ENCODE results near the gene IGFBPL1.

The IGFBPL1 gene

DNA sequence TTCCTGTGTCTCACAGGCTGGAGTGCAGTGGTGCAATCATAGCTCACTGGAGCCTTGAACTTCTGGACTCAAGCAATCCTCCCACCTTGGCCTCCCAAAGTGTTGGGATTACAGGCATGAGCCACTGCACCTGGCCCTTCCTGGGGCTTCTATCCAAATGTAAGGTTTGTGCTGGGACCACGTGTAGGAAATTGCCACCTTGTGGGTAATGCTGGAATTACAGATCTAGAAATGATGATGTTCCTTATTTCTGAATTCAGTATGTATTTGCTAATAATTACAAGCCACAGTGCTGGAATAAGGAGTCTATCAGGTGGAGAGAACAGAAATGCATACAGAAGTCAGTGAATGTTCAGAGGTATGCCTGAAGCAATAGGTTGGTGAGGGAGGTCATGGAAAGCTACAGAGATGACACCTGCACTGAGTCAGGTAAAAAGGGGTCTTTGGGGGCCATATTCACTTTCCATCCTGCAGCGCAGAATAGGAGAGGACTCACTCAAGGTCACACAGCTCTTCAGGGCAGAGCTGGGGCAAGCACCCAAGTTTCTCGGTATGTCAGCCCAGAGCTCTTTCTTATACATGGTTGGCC lies 8.8 kb upstream of the IGFBPL1 start:
- DNase-seq (ENCODE audit: low read depth in 2 of 2): no peak

DNA sequence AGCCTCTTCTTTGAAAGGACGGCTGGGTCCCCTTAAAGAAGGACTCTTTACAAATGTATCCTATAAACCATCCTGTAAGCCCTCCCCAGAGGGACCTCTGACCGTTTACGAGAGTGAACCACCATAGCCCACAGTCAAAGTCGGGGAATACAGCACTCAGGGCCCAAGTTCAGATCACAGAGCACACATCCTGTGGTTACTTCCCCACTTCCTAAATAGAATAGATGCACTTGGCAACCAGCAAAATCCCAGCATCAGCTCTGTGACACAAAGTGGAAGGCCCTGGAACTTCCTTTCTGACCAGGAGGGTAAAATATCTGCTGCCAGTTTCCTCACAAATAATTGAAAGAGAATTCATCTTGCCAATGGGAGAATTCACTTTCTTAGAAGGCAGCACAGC lies 6.9 kb upstream of the IGFBPL1 start:
- no peak for DNase-seq (ENCODE audit: low read depth in 2 of 2)

DNA sequence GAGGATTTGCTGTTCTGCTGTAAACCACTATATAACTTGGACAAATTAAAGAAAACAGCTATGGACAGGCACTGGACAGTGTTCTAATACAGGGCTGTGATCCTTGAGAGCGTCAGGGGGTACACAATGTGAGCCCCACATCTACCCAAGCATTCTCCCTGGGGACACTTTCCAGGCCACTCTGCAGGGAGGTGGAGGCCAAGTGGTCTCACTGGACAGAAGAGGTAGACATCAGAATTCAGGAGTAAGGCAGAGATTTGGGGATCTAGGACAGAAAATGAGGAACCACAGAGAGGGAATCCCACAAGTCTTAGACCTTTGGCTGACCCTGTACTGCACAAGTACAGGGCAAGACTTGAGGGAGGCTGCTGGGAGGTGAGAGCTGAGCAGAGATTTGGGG lies 3.8 kb upstream of the IGFBPL1 start:
- no peak for DNase-seq (ENCODE audit: low read depth in 2 of 2)

DNA sequence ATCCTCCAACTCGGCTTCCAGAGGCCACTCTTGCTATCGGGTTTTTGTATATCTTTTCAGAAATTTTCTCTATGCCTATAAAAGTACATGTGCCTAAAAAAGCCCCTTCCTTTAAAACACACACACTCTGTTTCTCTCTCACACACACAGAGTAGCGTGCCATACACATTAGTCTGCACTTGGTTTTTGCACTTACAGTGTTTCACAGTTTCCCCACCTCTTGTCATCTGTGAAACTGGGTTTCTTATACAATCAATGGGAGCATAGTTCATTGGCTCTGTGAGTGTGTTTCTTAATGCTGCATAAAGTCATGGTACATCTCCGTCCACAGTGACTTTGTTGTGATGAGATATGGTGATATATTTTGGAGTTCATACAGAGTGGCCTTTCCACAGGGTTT lies 664 bp upstream of the IGFBPL1 start:
- DNase-seq (ENCODE audit: low read depth in 2 of 2): no peak

DNA sequence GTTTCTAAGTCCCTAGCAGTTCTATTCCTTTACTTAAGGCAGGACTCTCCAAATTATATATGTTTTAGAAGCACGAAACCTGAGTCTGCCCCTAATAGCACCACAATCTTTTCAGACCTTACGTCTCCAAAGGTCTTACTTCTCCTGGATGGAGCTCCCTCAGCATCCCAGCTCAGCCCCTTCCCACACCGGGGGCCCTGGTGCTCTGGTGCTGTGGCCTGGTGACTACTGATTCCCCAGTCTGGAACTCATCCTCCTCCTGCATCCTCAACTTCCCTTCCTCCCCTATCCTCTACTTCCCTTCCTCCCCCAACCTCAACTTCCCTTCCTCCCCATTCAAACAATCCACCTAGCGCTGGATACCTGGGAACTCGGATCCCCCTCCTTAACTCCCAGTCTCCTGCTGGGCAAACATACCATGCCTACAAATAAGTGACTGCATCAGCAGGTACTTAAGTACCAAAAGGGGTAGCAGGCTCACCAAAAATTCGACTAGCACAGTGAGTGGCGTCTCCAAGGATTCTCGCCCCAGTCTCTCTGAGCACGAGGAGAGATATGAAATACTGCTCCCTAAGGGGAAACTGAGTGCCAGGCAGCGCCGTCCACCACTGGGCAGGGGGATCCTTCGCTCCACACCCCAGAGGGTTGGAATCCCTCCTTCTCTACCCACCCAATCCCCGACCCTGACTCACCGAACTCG lies 831 bp downstream of the IGFBPL1 start:
- DNase-seq (ENCODE audit: low read depth in 2 of 2): no peak

DNA sequence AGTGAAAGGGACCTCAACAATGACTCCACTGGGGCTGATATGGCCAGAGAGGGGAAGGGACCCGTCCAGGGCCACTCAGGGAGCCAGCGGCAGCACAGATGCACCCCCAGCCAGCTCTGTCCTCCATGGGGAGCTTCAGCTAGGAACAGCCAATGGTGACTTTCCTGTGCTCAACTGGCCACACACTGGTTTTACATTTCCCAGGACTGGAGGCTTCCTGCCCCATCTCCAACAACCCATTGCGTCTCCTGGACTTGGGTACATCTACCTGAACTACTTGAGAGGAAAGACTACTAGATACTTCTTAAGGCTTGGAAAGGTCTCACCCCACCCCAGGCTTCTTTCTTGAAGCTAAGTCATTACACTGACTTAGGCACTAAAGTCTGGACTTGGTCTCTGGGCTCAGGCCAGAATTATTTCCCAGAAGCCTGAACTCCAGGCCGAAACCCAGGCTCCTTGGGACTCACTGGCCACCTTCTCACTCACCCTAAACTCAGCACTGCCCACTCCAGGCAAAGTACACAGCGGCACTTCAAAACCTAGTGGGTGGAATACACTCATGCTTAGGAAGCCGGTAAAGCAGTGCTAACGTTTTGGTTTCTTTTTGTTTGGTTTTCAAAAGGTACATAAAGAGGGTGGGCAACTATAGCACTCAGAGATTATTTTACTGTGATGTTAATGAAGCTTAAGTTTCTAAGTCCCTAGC lies 1.5 kb downstream of the IGFBPL1 start:
- DNase-seq (ENCODE audit: low read depth in 2 of 2): no peak

DNA sequence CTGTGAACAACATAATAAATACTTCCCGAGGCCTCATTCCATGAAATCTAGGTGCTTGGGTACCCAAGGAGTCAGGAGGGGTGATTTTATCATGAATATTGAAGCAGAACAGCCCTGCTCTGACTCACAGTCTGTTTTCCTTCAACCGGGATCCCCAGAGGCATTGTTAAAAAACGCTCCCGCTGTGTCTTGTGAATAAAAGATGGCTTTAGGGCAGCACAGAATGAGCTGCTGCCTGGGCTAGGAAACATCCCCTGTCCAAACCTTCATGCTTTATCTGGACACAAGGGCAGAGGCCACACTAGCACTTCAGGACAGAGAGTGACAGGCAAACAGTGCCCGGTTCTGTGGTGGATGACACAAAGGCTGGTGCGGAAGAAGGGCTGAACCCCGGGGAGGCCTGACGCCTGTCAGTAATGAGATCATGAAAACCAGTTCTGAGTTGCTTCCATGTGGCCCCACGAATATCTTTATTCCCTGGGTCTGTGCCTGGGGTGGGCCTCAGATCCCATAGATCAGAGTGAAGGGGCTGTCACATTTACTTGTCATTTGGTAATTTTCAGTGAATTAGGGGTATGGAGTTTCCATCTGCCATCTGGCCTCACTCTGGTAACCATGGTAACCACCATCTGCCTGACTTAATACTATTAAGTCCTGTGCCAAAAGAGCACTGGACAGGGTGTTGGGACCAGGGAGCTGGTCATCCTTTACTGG lies 2.6 kb downstream of the IGFBPL1 start:
- DNase-seq (ENCODE audit: low read depth in 2 of 2): no peak

DNA sequence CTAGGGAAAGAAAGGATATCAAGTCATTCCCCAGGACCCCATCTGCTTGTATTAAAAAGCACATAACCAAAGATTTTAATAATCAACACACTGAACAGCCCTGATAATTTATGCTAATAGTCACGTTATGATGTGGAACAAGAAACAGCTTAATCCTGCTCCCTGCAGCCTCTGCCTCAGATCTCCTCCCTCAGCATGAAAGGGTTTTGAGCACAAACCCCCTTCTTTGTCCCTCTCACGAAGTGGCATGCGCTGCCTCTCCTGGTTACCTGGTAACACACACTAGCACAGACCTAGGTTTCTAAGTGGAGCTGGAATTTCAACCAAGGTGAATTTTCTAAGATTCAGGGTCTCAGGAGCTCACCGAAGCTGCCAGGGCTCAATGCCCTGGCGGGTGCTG lies 5.1 kb downstream of the IGFBPL1 start:
- DNase-seq (ENCODE audit: low read depth in 2 of 2): no peak

DNA sequence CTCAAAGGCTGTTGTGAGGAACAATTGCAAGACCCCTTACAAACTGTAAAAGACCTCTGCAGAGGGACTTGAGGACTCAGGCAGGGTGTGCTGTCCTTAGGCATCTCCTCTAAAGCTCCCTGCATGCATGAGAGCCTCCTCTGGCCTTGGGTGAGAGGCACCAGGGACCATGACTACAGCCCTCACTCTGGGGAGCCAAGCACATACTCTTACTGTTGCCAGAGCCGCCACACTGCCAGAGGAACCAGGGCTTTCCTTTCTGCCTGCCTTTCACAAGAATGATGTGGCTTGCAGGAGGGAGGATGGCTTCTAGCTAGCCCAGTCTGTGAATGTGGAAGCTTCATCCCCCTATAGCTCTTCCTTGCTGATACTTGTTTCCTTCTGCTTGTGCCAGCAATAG lies 5.9 kb downstream of the IGFBPL1 start:
- no peak for DNase-seq (ENCODE audit: low read depth in 2 of 2)

DNA sequence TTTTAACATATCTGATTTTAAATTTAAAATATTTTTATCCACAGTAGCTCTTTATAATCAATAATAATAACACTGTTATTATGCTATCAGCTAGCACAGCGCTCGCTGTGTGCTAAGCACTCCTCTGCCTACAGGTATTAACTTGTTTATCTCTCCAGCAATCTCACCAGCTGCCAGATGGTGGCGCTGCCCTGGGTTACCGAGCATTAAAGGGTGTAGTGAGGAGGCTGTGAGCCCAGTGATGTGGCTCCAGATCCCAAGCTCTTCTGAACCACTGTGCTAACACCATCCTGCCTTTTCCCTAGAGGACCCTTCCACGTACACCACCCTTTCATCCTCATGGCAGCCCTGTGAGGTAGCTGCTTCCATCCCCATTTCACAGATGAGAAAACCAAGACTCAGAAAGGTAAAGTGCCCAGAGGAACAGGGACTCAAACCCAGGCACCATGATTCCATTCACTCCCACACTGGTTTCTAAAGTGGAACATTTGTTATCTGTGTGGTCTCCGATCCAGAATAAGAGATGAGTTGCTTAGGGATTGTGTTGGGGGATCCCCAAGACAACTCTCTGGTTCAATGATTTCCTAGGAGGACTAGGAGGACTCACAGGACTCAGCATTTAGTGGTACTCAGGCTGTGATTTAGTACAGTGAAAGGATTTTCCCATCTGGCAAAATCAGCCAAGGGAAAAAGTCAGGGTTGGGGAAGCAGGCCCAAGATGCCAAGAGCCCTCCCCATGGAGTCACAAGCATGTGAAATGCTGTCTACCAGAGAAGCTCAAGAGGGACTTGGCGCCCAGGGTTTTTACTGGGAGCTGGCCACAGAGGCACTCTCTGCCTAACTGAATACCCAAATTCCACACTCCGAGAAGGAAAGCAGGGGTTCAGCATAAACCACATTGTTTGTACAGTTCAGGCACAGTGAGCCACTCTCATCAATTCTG lies 7.0 kb downstream of the IGFBPL1 start:
- no peak for DNase-seq (ENCODE audit: low read depth in 2 of 2)

DNA sequence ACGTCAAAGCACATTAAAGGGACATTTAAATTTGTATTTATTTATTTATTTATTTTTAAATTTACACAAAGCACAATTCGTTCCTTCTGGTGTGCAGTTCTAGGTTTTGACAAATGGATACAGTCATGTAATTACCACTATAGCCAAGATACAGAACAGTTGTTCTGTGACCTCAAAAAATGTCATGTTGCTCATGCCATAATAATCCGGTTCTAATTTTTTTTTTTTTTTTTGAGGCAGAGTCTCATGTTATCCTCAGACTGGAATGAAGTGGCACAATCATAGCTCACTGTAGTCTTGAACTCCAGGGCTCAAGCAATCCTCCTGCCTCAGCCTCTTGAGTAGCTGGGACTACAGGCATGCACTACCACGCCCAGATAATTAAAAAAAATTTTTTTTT lies 7.8 kb downstream of the IGFBPL1 start:
- DNase-seq (ENCODE audit: low read depth in 2 of 2): no peak

DNA sequence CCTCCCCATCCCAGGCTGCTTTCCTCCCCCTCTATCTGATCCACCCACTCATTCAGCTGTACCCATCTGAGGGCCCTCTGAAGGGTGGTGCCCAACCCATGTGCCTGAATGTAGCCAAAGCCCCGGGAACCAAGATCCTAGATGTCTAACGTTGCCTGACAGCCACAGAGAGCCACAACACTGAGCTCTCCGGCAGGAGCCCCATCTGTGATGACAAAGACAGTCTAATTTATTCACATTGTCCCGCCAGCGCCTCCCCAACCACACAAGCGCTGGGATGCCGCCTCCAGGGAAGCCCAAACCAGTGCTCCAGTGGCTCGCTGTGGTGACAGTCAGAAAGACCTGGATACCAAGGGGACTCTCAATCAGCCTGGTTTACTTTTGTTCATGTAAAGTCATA lies 8.4 kb downstream of the IGFBPL1 start:
- DNase-seq (ENCODE audit: low read depth in 2 of 2): no peak

DNA sequence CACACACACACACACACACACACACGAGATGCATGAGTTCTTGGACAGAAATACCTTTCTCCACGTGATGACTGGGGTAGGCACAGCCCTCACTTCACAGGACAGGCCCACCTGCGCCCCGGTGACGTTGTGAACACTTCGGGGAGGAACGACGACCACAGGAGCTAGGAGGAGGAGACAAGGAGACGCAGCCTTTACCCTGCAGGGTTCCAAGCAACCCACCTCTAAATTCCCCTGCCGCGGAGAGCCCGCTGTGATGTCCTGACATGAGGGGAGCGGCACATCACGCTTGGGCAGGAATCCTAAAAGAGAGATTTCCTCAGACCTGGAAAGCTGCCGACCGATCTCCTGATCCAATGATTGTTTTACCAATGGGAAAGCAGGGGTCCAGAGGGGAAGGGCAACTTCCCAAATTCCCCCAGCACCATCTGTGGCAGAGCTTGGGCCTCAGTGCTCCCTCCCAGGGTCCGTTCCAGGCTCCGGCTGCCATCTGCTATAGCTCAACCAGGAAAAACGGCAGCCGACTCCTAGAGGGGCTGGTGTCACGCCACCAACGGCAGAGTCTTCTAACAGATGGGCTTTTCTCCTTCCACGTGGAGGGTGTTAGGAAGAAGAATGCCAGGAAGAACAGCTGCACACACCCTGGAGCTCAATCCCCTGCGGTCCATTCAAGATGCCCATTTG lies 10.1 kb downstream of the IGFBPL1 start:
- DNase-seq (ENCODE audit: low read depth in 2 of 2): no peak

DNA sequence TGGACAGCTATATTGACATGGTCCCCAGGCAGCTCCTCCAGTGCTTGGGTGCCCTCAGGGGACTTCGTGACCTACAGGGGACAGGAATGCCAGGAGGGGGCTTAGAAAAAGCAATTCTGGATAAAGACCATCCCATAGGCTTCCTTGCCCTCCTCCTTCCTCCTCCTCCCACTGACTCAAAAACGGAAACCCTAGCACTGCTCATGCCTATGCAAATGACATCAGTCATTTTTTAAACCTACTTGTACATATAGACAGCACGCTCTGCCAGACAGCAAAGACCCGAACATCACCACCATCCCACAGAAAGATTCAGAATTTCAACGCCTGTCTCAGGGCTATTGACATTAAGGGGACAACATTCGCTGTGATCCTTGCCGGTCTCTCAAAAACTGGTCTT lies 11.0 kb downstream of the IGFBPL1 start:
- DNase-seq (ENCODE audit: low read depth in 2 of 2): no peak

DNA sequence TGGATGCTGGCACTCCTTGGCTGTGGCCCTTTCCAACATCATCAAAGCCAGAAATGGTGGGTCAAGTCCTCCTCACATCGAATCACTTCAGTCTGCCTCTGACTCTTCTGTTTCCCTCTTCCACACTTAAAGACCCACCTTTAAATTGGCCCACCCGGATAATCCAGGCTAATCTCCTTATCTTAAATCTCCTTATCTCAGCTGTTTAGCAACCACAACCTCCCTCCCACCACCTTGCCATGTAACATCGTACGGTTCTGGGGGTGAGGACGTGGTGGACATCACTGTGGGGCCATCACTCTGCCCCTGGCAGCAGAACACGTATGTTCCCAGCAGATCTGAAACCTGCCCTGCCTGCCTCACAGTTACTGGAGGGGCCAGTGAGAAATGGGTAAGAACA lies 11.5 kb downstream of the IGFBPL1 start:
- DNase-seq (ENCODE audit: low read depth in 2 of 2): no peak

DNA sequence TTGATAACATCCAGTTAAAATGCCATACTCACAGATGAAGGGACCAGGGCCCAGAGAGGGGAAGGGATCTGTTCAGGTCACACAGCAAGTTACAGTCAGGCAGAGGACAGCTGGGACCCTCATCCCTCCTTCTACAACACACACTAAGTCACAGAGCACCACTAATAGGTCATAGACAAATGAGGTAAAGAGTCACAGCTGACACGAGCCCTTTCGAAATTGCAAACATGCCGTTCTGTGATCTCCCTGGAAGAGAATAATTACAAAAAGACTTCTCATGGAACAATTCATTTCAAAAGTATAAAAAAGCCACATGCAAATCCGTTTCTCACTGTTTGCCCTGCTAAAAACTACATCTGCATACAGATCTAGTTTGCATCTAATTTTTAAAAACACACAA lies 15.5 kb downstream of the IGFBPL1 start:
- no peak for DNase-seq (ENCODE audit: low read depth in 2 of 2)

DNA sequence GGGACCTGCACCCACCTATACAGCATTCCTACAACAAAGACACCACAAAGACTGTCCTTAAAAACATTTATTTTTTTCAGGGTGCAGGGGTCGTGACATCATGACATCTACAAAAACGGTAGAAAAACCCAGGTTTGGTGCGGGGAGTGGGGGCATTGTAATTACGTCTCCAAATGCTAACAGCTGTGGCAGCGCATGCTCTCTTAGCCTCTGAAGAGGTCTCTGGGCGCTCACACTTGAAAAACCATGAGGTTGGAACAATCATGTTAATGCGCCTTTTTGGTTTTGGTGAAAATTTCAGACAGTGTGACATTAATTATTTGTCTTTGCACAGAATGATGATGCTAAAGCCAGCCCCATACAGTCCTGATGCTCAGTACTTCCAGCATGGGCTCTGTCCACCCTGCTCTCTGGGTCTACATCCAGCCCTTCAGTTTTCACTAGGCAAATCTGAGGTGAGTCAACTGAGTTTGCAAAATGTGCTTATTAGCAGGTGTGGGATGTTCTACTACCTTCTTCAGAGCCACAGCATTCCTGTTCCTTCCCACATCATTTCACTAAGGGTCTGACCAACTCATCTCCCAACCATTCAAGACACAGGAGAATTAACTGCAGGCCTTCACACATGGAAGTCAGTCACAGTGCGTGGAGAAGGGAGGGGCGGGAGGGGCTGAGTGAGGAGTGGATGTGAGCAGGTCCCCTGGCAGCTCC lies 17.6 kb downstream of the IGFBPL1 start:
- DNase-seq (ENCODE audit: low read depth in 2 of 2): no peak

DNA sequence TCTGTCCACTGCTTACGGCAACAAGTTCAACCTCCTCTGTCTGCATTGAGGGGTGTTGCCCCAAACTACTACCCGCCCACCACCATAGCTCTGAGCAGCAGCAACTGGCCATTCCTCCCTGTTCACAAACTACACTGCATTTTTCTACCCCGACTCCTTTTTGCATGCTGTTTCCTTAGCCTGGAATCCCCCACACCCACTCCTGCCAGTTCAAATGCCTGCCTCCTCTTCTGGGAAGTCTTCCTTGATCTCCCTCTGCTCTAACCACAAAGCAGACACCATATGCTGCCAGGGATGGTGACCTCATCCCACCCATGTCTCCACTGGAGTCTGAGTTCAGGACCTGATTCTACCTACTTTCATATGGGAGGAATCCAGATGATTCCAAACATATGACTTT lies 18.5 kb downstream of the IGFBPL1 start:
- no peak for DNase-seq (ENCODE audit: low read depth in 2 of 2)

DNA sequence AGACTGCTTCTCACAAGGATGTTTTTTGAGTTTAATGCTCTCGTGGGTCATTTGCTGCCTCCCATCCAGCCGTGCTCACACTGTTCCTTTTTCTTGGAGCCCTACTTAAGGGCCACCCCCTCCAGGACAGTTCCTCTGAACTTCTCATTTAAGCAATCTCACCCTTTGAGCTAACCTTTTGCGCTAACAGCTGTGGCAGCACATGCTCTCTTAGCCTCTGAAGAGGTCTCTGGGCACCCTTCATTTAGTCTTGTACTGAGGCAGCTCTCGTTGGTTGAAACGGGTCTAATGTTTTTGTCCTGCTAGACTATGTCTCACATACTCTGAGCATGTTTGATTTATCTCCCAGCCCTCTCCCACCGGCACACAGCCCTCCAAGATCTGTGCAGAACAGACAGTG lies 19.9 kb downstream of the IGFBPL1 start:
- no peak for DNase-seq (ENCODE audit: low read depth in 2 of 2)

DNA sequence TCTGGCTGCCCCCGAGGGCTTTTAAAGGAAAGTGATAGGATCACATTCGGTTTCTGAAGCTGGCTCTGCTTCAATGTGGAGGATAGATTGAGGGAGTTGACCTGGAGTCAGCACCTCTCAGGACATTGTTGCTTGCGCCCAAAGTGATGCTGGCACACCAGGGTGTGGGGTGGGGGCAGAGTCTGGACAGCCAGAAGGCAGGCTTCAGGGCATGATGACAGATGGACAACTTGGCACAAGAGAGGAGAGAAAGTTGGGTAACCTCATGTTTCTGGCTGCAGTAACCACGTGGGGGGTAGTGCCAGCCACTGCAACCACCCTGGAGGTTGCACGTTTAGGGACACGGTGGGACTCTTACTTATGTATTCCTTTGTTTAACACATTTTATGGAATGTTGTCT lies 22.3 kb downstream of the IGFBPL1 start:
- DNase-seq (ENCODE audit: low read depth in 2 of 2): no peak

Data from stimulated activated CD8-positive, alpha-beta memory T cell treated with anti-CD3 and anti-CD28 coated beads, Interleukin-7, amount 100 ng/mL, for 1 hour (primary cell).